ENCODE data around the gene TRAPPC3.

DNA sequence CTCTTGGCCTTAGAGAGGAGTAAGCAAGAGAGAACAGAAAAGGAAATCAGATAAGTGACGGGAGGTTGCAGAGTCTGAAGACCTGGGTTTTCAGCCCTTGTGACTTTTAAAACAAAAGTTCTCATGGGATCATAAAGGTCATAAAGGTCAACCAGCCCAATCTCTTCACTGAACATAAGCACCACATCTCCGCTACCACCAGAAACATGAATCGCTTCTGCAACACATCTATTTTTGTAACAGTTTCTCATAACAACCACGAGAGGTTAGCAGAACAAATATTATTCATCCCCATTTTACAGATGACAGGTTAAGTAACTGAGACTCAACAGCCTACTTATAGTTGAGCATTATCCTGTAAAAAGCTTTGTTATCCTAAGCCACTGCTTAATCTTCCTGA, 5.9 kb downstream of the TRAPPC3 start:
- TF ChIP-seq, protein P1, sequence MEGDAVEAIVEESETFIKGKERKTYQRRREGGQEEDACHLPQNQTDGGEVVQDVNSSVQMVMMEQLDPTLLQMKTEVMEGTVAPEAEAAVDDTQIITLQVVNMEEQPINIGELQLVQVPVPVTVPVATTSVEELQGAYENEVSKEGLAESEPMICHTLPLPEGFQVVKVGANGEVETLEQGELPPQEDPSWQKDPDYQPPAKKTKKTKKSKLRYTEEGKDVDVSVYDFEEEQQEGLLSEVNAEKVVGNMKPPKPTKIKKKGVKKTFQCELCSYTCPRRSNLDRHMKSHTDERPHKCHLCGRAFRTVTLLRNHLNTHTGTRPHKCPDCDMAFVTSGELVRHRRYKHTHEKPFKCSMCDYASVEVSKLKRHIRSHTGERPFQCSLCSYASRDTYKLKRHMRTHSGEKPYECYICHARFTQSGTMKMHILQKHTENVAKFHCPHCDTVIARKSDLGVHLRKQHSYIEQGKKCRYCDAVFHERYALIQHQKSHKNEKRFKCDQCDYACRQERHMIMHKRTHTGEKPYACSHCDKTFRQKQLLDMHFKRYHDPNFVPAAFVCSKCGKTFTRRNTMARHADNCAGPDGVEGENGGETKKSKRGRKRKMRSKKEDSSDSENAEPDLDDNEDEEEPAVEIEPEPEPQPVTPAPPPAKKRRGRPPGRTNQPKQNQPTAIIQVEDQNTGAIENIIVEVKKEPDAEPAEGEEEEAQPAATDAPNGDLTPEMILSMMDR (IDR thresholded peaks at IDR 0.05) = no peak
- TF ChIP-seq POLR2A (IDR thresholded peaks at IDR 0.05) = no peak
